GM21423 (cell line): ENCODE results near the gene MAPRE2.

Experiments used
- ATAC-seq: cut with Tn5 transposase; IDR thresholded peaks from one replicate; pipeline ENCODE4 v1.9.1; 2021; ENCODE audit warnings: mild to moderate bottlenecking, moderate library complexity; ENCODE audit not compliant: unreplicated experiment

The MAPRE2 gene

GRCh38 chr18:35118641-35119040 lies 77.4 kb downstream of the MAPRE2 start:
- ATAC-seq, result no peak

DNA sequence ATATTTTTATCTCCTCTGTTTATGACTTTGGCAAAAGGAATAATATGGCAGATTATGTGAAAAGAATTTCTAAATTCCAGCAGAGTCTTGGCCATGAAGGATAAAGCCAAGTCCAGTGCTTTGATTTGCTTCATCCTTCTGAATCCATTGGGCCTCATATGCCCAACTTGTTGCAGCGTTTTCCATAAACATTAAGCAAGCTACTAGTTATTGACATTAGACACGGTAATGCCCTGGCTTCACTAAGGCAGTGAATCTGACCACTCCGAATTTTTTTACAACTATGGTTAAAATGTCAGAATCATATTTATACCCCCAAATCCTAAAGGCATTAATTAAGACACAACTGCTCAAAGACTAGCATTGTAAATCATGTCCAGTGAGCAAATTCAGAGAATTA lies 79.8 kb downstream of the MAPRE2 start:
- ATAC-seq, result no peak

DNA sequence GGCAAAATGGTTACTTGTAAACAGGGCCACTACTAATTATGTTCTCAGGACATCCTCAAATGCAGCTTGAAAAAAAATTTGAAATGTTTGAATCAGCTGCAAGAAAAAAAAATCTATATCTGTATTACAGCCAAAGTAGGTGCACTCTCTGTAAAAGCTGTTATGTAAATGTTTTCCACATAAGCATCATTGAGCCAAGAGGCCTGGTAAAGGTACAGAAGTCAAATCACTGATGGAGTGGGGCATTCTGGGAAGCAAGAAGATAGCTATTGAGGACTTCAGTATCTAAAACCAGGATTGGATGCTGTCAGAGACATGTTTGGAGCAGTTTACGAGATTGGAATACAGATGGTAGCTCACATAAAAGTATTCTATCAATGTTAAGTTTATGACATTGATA lies 80.3 kb downstream of the MAPRE2 start:
- ATAC-seq, result no peak

GRCh38 chr18:35122586-35123224 lies 81.5 kb downstream of the MAPRE2 start:
- ATAC-seq, result peak; percentile 90

DNA sequence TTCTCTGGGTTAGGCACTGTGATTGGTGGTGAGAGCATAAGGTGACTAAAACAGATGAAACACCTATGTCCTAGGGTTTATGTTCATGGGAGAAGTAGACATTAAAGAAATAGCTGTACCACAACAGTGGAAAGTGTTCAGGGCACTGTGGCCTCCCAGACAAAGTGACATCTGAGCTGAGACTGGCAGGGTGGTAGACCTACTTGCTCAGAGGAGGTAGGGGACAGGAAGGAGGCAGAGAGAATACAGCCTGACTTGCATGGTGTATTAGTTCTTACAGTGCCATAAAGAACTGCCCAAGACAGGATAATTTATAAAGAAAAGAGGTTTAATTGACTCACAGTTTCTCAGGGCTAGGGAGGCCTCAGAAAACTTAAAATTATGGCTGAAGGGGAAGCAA lies 82.6 kb downstream of the MAPRE2 start:
- no peak for ATAC-seq

DNA sequence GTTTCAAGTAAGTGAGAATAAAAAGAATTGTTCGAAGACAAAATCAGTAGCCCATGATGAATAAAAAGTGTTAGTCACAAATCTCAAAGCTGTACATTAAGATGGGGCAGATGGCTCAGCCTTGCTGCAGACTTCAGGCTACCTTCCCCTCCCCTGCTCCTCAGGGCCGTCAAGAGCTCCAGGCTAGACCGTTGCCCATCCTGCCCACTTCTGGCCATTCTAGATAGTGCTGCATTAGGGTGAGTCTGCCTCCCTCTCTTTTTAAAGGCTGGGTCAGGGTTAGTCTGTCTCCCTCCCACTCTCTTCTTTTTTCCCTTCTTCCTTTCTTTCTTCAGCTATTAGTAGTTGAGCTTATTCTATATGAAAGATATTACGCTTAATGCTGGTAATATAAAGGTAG lies 86.0 kb downstream of the MAPRE2 start:
- ATAC-seq, result no peak

- ATAC-seq, result no peak
Measured at GRCh38 chr18:35128675-35129074, 87.5 kb downstream of the MAPRE2 start.

GRCh38 chr18:35130236-35130635 lies 89.0 kb downstream of the MAPRE2 start:
- no peak for ATAC-seq

DNA sequence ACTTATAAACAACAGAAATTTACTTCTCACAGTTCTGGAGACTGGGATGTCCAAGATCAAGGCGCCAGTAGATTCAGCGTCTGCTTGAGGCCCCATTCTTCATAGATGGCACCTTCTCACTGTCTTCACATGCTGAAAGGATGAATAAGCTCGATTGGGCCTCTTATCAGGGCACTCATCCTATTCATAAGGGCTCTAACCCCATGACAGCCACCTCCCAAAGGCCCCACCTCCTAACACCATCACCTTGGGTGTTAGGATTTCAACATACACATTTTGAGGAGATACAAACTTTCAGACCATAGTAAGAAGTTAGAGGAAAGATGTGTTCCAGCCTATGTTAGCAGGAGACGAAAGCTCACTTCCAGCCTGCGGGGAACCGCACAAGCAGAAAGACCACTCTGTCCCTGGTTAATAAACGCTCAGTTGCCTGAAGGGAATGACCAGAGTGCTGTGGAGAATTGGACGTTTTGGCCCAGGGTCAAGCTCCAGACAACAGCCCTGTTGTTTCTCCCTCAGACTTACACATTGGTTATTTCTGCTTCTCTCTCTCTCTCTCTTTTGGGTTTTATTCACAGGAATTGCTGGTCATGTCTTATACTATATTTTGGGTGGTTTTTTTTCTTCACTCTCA lies 90.3 kb downstream of the MAPRE2 start:
- no peak for ATAC-seq

DNA sequence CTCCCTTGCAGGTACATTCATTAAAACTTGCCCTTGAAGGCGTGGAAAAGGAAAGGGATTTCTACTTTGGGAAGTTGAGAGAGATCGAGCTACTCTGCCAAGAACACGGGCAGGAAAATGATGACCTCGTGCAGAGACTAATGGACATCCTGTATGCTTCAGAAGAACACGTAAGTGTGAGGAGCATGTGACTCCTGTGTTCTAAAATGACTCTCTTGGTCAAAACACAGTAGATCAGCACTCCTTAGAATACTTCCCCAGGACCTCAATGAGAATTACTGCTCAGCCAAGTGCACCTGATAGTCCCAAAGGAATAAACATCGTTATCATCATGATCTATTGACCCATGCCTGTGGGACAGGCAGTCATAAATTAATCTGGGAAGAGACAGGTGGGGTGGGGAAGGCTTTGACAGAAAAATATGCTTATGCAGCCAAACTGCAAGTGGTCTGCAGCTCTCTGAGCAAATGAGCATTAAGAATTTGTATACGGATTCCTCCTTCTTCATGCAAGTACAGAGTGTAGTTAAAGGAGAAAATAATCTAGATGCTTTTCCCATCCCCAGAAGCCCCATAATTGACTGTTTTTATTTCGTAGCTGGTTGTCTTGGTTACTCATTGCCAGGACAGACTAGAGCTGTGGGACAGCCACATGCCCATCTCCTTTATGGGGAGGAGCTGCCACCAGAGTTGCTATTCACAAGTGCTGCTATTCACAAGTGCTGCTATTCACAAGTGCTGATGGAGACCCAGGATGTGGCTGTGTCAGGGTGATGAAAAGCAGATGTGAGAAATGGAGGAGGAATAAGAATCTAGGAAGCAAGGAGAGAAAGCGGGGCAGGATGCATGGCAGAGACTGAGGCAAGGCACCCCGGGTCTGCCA lies 91.0 kb downstream of the MAPRE2 start:
- no peak for ATAC-seq

- no peak for ATAC-seq
Measured at GRCh38 chr18:35134190-35134730, 93.0 kb downstream of the MAPRE2 start.

DNA sequence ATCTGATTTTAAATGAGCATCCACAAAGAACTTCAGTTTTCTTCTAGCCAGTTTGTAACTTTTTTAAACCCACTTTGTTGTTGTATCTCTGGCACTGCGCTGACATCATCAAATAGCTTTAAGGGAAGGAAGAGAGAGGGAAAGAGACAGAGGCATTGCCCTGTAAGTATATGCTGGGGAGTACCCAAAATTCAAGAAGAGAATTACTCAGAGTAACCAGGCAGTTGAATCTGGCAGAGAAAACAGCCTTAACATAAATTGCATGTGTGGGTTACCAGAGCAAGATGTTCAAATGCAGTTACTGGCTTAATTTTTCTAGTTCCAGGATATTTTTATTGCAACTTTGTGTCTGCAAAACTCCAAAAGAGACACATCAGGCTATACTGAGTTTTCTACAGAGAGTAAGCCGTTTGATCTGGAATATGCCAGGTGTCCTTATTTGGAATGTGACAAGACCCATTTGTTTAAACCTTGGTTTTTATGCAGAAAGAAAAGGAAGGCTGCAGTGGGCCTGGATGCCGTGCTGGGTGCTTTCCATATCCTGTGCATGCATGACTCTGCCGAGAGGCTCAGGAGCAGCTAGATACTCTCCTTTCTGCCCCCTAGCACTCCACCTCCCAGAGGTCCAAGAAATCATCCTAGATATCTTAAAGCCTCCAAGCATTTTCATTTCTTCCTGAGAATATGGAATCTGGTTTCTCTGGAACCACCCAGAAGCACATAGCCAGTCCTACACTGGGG lies 93.7 kb downstream of the MAPRE2 start:
- ATAC-seq, result no peak

DNA sequence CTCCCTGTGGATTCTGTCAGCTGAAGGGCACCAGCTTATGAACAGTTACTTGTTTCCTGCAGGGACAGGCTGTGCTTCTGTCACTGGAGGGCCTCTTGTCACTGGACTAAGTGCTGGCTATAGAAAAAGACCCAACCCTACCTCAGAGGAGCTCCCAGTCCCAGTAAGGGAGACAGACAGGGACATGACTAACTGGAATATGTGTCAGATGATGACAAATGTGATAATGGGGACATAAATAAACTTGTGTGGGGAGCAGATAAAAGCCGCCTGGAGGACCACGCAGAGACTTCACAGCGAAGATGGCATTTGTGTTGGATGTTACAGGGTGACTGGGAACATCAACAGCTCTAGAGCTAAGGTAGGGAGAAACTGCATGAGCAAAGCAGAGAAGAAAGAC lies 95.0 kb downstream of the MAPRE2 start:
- ATAC-seq, result no peak

DNA sequence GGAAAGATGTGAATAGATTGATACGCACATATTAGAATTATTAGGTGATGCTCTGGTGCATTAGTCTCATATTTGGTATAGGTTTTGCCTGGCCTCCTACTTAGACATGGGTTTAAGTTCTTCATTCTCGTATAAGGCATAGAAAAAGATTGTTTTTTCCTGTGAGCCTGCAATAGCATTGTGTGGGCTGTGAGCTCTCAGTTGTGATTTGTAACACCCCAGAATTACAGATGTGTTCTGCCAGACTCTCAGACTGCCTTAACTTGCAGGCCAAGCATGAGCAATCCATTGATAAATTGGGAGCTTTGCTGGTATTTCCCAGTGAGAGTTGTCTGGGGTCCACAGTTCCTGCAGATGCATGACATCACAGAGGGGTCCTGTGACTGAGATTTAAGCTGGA lies 95.7 kb downstream of the MAPRE2 start:
- no peak for ATAC-seq

DNA sequence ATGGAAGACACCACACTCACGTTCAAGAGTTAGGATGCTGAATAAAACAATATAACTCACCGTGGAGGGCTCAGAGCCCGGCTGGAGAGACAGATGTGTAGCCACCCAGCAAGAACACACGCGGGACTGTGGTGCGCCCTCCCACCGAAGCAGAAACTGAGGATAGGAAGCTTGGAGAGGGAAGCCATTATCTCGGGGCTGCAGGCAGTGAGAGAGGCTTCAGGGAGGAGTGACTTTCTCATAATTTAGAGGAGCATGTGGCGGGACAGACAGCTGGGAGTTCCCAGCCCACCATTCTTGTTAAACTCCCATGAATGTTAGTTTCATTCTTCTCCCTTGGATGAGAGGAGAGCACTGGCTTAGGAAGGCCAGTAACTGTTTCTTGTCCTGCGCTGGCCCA lies 96.4 kb downstream of the MAPRE2 start:
- ATAC-seq, result no peak

GRCh38 chr18:35138773-35139172 lies 97.6 kb downstream of the MAPRE2 start:
- no peak for ATAC-seq

DNA sequence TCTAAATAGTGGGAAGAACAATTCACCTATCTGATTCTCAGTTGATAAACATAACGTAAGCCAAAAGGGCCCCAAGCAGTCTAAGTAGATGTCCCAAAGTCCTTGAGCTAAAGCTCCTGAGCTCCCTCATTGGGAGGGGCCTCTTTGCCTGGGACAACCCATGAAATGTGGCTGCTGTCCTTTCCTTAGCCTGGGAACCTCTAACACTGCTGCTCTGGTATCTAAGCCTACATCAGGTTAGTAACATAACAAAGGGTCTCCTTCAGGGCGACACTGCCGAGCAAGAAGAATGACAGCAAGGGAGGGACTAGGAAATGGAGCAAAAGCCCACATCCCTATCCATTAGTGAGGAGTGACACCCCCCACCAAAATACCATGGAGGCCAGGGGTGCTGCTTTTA lies 98.3 kb downstream of the MAPRE2 start:
- no peak for ATAC-seq

DNA sequence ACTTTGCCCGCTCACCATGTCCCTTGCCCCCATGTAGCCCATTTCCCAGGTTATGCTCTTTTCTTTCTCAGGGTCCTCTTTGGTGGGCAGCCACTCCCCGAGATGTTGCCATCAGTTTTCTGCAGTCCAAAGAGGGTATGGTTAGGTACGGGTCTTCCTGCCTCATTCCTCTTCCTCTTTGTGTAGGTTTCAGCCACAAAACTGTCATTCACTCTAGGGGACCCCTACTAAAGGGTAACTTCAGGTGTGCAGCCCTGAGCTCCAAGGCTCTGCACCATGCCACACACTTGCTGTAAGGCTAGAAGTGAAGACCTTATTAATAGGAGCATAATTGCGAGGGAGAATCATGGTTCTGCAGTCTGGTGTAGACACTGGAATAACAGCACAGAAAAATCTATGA lies 99.9 kb downstream of the MAPRE2 start:
- no peak for ATAC-seq

DNA sequence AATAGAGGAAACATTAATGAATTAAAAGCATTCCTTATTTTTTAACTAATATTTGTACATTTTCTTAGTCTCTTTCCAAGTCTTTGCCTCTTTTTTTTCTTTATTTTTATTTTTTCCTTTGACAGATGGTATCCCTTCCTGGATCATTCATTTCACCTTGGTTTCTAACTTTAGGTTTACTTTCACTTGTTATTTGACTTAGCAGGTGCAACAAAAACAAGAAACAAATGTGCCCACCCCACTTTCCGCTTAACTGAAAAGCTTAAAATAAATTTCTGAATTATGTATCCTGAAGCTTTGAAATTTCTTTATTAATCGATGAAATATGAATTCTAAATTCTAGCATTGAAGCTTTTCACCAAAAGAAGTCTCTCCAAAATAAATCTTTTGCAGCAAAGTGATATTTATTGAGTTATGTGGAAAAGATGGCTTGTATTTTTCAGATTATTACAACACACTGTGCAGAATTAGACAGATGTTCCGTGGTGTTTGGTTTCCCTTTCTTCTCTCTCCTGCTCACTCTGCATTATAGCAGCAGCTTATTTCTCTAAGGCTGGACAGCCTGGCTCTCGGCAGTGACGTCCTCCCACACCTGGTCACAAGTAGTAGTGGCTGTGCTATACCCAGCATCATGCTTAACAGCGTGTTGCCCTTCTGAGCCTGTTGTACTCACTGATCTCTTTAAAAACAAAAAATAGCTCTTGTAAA lies 100.5 kb downstream of the MAPRE2 start:
- no peak for ATAC-seq

GRCh38 chr18:35142275-35142615 lies 101.0 kb downstream of the MAPRE2 start:
- ATAC-seq, result no peak
